Testis (tissue), 3 donors: ENCODE results near the gene PRPS1. TPM values are rescaled to one million over a fixed set of nuclear protein-coding genes. Genes with fewer than 3 reads are reported as not detected.

Experiments used
- DNase-seq: peaks from one replicate; pipeline ENCODE4 v3.0.0-alpha.2; 2019
- H3K27ac ChIP-seq, 2 donors: fragments of 200-600 bp; sonication (generic); one replicate each; pipeline ENCODE4 v1.5.1; 2019
- H3K27me3 ChIP-seq: fragments of 200-600 bp; sonication (generic); one replicate; pipeline ENCODE4 v1.5.1; 2019
- H3K36me3 ChIP-seq: fragments of 200-600 bp; sonication (generic); one replicate; pipeline ENCODE4 v1.5.1; 2017; ENCODE audit warnings: low read depth; ENCODE audit errors: missing control alignments
- H3K4me1 ChIP-seq: fragments of 200-600 bp; sonication (generic); one replicate; pipeline ENCODE4 v1.5.1; 2019
- H3K4me3 ChIP-seq, 2 donors: fragments of 200-600 bp; sonication (generic); one replicate each; pipeline ENCODE4 v1.5.1; 2017 to 2019
- H3K9me3 ChIP-seq: fragments of 200-600 bp; sonication (generic); one replicate; pipeline ENCODE4 v1.5.1; 2017
- CTCF ChIP-seq, 3 experiments: fragments of 450-650 bp in 2 of 3; fragments of 200-600 bp in 1 of 3; sonication (generic) in 1 of 3; IDR thresholded peaks; one replicate each; pipeline ENCODE4 v1.5.1; 2016 to 2019; ENCODE audit warnings: antibody characterized with exemption in 3 of 3, mild to moderate bottlenecking in 2 of 3, moderate library complexity in 1 of 3
- POLR2A ChIP-seq: fragments of 450-650 bp; IDR thresholded peaks from one replicate; pipeline ENCODE4 v1.6.1; 2017; ENCODE audit warnings: antibody characterized with exemption, mild to moderate bottlenecking, moderate library complexity
- WGBS, 2 donors: methylation state at CpG; one replicate each; pipeline ENCODE4 v1.1.5; 2018; 5-methylcytosine and 5-hydroxymethylcytosine counted together
- intact Hi-C: fragments of 100-400 bp; cut with DNase I; formaldehyde crosslinking; loops from one replicate; pipeline ENCODE4 v1.15.1; 2023; ENCODE audit warnings: low total_unique reads
- polyA plus RNA-seq: library from polyadenylated mRNA; stranded (reverse); fragments of 350-450 nt; fragmentation: Illumina TruSeq; extraction: RNeasy Lipid Tissue Mini Kit (QIAGEN cat#74804); gene quantifications from one replicate; pipeline ENCODE4 v1.2.3, GENCODE V29; 2014; ENCODE audit warnings: low read depth, low replicate concordance; ENCODE audit not compliant: insufficient read depth
- total RNA-seq, 2 donors: library from RNA; depleted of rRNA; stranded (reverse); fragments of >200 nt; gene quantifications; one replicate each; pipeline ENCODE4 v1.2.3, GENCODE V29; 2016

PRPS1 gene
- total and polyA plus RNA-seq, 3 donors from 2014 or later: 32.7 to 39.3 (median 38.7) TPM

- H3K9me3 ChIP-seq: no peaks in the 10 kb centered on the region
- TF ChIP-seq POLR2A (no peak), CTCF (IDR thresholded peaks at IDR 0.05) (no peak)
- no peak overlapping the region for H3K27ac ChIP-seq
- no peaks in the 10 kb centered on the region for H3K27me3 ChIP-seq
- WGBS, 2 donors: 41 to 63% methylated on average over 2 of the region's 2 CpGs
- H3K4me3 ChIP-seq: no peak overlapping the region
- no peak for DNase-seq
- H3K4me1 ChIP-seq: no peaks in the 10 kb centered on the region
- no peaks in the 10 kb centered on the region for H3K36me3 ChIP-seq
- intact Hi-C loops: no loop called here
Measured at GRCh38 chrX:107610667-107611066, 17.6 kb upstream of the PRPS1 start.

DNA sequence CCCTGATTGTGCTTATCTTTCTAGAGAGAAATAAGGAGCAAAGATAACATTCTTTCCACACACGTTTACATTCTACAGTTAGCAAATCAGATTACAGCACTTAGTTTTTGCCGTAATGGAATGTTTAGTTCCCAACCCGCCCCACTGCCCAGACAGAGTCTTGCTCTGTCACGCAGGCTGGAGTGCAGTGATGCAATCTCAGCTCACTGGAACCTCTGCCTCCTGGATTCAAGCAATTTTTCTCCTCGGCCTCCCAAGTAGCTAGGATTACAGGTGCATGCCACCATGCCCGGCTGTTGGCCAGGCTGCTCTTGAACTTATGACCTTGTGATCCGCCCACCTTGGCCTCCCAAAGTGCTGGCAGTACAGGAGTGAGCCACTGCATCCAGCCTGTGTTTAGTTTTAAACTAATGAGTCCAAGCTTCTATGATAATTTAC is 8.4 kb upstream of the PRPS1 start:
- Histone ChIP-seq H3K4me3 (no peak overlapping the region), H3K36me3 (no peaks in the 10 kb centered on the region), H3K27me3 (no peaks in the 10 kb centered on the region), H3K27ac (no peak overlapping the region), H3K4me1 (no peaks in the 10 kb centered on the region), H3K9me3 (no peaks in the 10 kb centered on the region)
- no peak for TF ChIP-seq CTCF (IDR thresholded peaks at IDR 0.05)
- no peak for TF ChIP-seq POLR2A
- no peak for DNase-seq
- intact Hi-C loops: no loop called here
- 74 to 75% methylated on average over 5 to 6 of the region's 7 CpGs for WGBS, 2 donors

DNA sequence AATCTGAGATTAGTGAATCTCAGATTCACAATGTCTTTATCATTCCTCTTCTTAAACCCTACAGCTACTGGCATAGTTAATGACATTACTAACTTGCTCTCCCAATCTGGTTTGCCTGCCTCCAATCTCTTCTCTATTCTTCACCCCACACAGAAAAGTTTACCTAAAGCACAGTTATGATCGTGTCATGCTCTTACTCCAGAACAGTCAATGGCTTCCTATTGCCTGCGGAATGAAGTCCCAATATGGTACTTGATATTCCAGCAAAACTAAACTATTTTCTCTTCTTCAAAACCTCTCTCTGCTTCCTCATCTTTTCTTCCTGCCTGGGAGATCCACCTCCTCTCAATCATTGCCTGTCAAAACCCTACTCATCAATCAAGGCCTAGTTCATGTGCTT is 3.4 kb upstream of the PRPS1 start:
- Histone ChIP-seq H3K4me1 (no peaks in the 10 kb centered on the region), H3K4me3 (no peak overlapping the region), H3K27ac (no peak overlapping the region), H3K9me3 (no peaks in the 10 kb centered on the region), H3K27me3 (no peaks in the 10 kb centered on the region), H3K36me3 (no peaks in the 10 kb centered on the region)
- intact Hi-C loops: no loop called here
- TF ChIP-seq CTCF (IDR thresholded peaks at IDR 0.05): no peak
- TF ChIP-seq POLR2A: no peak
- no peak for DNase-seq
- WGBS, 2 donors: 94 to 96% methylated on average over 2 of the region's 2 CpGs

DNA sequence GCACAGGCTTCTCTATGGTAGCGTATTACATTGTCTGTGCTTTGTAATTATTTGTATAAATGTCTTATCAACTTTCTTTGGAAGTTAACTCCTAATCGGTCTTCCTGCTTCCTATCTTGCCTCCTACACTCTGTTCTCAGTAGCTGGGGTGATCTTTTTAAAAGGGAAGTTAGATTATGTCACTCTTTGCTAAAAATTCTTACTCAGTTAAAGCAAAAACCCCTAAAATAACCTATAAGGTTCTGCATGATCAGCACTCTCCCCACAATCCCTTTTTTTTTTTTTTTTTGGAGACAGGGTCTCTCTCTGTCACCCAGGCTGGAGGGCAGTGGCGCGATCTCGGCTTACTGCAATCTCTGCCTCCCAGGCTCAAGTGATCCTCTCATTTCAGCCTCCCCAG is 2.6 kb upstream of the PRPS1 start:
- H3K36me3 ChIP-seq: no peaks in the 10 kb centered on the region
- no peak overlapping the region for H3K27ac ChIP-seq
- H3K4me1 ChIP-seq: no peaks in the 10 kb centered on the region
- no peak for TF ChIP-seq POLR2A
- TF ChIP-seq CTCF (IDR thresholded peaks at IDR 0.05): no peak
- H3K27me3 ChIP-seq: no peaks in the 10 kb centered on the region
- no peak for DNase-seq
- no peak overlapping the region for H3K4me3 ChIP-seq
- H3K9me3 ChIP-seq: no peaks in the 10 kb centered on the region
- 67 to 80% methylated on average over 5 of the region's 5 CpGs for WGBS, 2 donors
- intact Hi-C loops: no loop called here

GRCh38 chrX:107626481-107626880 is 1.8 kb upstream of the PRPS1 start:
- Histone ChIP-seq H3K36me3 (no peaks in the 10 kb centered on the region), H3K9me3 (no peaks in the 10 kb centered on the region), H3K27me3 (no peaks in the 10 kb centered on the region), H3K4me3 (no peak overlapping the region), H3K27ac (no peak overlapping the region), H3K4me1 (no peaks in the 10 kb centered on the region)
- intact Hi-C loops: no loop called here
- DNase-seq: peak; percentile 25
- 81 to 84% methylated on average over 5 to 12 of the region's 12 CpGs for WGBS, 2 donors
- no peak for TF ChIP-seq POLR2A
- TF ChIP-seq CTCF (IDR thresholded peaks at IDR 0.05): no peak
